IPS-20b (cell line): ENCODE results near the gene KAT14.
"Not testable (repeated sequence)": the region's sequence is repeated elsewhere in the genome, so short reads cannot be mapped to it uniquely, and the experiment has no call there.

Experiments
- H3K27ac ChIP-seq: one replicate; pipeline ENCODE4 v1.5.1; 2013; ENCODE audit warnings: low read length
- H3K27me3 ChIP-seq: 2 replicates; pipeline ENCODE4 v1.6.1; 2013; ENCODE audit warnings: mild to moderate bottlenecking, low read length, inconsistent platforms; ENCODE audit not compliant: insufficient read depth
- H3K36me3 ChIP-seq: 2 replicates; pipeline ENCODE4 v1.6.1; 2013; ENCODE audit warnings: low read depth, mild to moderate bottlenecking, inconsistent platforms, low read length, moderate library complexity; ENCODE audit not compliant: insufficient read depth
- H3K4me1 ChIP-seq: 2 replicates; pipeline ENCODE4 v1.6.1; 2013; ENCODE audit warnings: mild to moderate bottlenecking, control low read depth, inconsistent platforms, low read length, moderate library complexity; ENCODE audit not compliant: insufficient read depth
- H3K4me3 ChIP-seq: 2 replicates; pipeline ENCODE4 v1.5.1; 2013; ENCODE audit warnings: mild to moderate bottlenecking, low read length, inconsistent platforms
- H3K9ac ChIP-seq: 2 replicates; pipeline ENCODE4 v1.6.1; 2013; ENCODE audit warnings: low read depth, mild to moderate bottlenecking, inconsistent platforms, low read length, moderate library complexity
- H3K9me3 ChIP-seq: 2 replicates; pipeline ENCODE4 v1.6.1; 2013; ENCODE audit warnings: mild to moderate bottlenecking, low read depth, low read length, inconsistent platforms; ENCODE audit not compliant: insufficient read depth

The KAT14 gene

DNA sequence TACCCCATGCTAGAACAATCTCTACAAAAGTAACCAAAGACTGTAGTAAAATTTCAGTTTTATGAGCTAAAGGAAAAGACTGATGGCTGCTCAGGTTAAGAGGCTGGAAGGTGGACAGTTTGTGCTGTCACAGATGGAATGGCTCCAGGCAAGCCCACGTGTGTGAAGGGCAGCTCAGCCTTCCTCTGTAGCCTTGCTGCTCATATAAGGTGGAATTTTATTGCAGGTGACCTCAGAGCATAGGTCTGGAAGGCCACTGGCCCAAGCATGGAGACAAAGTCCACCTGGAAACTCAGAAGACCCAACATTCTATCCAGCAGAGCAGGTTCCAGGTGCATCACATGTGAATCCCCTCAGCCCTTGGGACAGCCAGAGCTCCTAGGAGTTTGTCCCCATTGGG is 53.6 kb downstream of the KAT14 start:
- Histone ChIP-seq H3K4me3 (no peak overlapping the region), H3K9ac (no peak overlapping the region), H3K27me3 (no peaks in the 10 kb centered on the region), H3K9me3 (no peaks in the 10 kb centered on the region), H3K36me3 (peaks cover 28% of the 10 kb centered on the region), H3K27ac (no peak overlapping the region), H3K4me1 (no peaks in the 10 kb centered on the region)

DNA sequence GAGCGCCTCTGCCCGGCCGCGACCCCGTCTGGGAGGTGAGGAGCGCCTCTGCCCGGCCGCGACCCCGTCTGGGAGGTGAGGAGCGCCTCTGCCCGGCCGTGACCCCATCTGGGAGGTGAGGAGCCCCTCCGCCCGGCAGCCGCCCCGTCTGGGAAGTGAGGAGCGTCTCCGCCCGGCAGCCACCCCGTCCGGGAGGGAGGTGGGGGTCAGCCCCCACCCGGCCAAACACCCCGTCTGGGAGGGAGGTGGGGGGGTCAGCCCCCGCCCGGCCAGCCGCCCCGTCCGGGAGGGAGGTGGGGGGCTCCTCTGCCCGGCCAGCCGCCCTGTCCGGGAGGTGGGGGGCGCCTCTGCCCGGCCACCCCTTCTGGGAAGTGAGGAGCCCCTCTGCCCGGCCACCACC is 56.8 kb downstream of the KAT14 start:
- not testable (repeated sequence) for H3K9me3 ChIP-seq, H3K4me3 ChIP-seq, H3K27ac ChIP-seq, H3K27me3 ChIP-seq, H3K36me3 ChIP-seq, H3K4me1 ChIP-seq, H3K9ac ChIP-seq

DNA sequence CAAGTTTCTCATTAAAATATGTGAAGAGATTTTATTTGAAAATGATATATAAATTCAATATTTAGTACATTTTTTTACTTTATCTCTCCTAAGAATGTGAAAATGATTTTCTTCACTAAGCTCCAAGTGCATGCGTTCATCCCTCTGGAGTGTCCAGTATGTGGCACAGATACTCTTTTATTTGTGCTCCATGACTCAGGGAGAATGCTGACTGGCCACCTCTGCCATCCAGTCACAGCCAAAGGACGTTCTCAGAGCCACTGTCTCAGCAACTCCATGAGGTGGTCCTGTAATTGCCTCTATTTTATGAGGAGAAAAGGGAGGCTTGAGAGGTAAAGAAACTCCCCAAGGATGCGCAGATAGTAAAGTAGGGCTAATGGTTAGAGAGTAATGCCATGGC is 58.3 kb downstream of the KAT14 start:
- H3K4me3 ChIP-seq = no peak overlapping the region
- H3K27ac ChIP-seq = no peak overlapping the region
- no peaks in the 10 kb centered on the region for H3K9me3 ChIP-seq
- no peaks in the 10 kb centered on the region for H3K4me1 ChIP-seq
- H3K36me3 ChIP-seq = no peaks in the 10 kb centered on the region
- H3K9ac ChIP-seq = no peak overlapping the region
- no peaks in the 10 kb centered on the region for H3K27me3 ChIP-seq

DNA sequence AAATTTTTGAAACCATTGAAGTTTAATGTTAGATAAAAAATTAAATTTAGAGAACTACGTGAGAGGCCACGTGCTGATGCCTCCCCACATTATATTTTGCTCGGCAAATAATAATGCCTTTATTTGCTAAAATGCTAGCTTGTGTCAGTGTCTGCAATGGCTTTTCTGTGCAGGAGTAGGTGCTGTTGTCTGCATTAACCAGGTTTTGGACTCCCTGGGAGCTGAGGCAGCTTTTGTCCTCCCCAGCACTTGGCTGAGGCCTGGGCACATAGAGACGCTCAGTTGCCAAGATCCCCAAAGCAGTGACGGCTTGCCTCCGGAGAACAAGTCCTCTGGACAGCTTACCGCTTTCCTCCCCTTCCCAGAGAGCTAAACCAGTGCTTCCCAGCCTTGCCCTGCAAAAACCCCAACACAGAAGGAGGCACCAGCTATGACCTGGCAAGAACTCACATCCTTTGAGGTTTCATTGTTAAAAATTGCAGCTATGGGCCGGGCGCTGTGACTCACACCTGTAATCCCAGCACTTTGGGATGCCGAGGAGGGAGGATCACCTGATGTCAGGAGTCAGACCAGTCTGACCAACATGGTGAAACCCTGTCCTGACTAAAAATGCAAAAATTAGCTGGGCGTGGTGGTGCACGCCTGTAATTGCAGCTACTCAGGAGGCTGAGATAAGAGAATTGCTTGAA is 59.9 kb downstream of the KAT14 start:
- Histone ChIP-seq H3K36me3 (no peaks in the 10 kb centered on the region), H3K9me3 (peaks cover 13% of the 10 kb centered on the region), H3K4me1 (no peaks in the 10 kb centered on the region), H3K27ac (no peak overlapping the region), H3K27me3 (no peaks in the 10 kb centered on the region), H3K9ac (no peak overlapping the region), H3K4me3 (no peak overlapping the region)

DNA sequence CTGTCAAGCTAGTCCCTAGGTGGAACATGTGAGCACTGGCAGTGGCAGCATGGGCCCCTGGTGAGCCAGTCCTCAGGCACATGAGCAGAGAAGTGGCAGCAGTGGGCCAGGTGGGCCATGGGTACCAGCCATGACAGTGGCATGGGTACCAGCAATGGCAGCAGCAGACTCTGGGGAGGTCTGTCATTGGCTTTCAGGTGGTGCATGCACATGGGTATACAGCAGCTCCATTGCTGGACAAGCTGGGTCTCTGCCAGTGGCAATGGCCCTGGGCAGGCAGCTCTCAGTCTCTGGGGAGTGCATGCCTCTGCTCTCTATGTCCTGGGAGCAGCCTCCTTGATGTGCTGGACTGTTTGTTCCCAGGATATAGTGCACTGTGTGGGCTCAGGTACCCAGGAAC is 65.3 kb downstream of the KAT14 start:
- Histone ChIP-seq H3K4me1 (0 out of 2 replicates have a peak, but pooled peaks cover 4% of the 10 kb centered on the region), H3K27me3 (no peaks in the 10 kb centered on the region), H3K4me3 (no peak overlapping the region), H3K9ac (no peak overlapping the region), H3K27ac (no peak overlapping the region), H3K9me3 (peaks cover 14% of the 10 kb centered on the region), H3K36me3 (no peaks in the 10 kb centered on the region)

DNA sequence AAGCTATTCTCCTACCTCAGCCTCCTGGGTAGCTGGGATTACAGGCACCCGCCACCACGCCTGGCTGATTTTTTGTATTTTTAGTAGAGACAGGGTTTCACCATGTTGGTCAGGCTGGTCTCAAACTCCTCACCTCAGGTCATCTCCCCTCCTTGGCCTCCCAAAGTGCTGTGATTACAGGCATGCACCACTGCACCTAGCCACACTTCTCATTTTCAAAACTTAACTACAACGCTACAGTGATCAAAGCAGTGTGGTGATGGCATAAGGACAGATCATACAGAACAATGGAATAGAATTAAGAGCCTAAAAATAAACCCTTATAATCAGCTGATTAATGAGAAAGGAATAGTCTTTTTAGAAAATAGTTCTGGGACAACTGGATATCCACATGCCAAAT is 66.0 kb downstream of the KAT14 start:
- H3K27me3 ChIP-seq, H3K27ac ChIP-seq, H3K4me1 ChIP-seq, H3K36me3 ChIP-seq, H3K9ac ChIP-seq, H3K4me3 ChIP-seq: not testable (repeated sequence)
- peaks cover 14% of the 10 kb centered on the region for H3K9me3 ChIP-seq

DNA sequence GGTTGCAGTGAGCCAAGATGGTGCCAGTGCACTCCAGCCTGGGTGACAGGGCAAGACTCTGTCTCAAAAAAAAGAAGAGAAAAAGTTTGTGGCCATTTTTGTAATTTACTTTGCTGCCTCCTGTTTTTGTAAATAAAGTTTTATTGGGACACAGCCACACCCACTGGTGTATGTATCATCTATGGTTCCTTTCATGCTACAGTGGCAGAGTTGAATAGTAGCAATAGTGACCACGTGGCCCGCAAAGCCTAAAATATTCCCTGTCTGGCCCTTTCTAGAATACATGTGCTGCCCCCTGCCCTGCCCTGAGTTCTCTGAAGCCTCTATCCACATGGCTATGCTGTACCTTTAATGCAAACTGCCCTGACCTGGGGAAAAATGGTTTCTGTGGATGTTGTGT is 75.3 kb downstream of the KAT14 start:
- Histone ChIP-seq H3K36me3 (no peaks in the 10 kb centered on the region), H3K4me3 (no peak overlapping the region), H3K9ac (no peak overlapping the region), H3K27me3 (no peaks in the 10 kb centered on the region), H3K27ac (no peak overlapping the region), H3K4me1 (no peaks in the 10 kb centered on the region), H3K9me3 (no peaks in the 10 kb centered on the region)

DNA sequence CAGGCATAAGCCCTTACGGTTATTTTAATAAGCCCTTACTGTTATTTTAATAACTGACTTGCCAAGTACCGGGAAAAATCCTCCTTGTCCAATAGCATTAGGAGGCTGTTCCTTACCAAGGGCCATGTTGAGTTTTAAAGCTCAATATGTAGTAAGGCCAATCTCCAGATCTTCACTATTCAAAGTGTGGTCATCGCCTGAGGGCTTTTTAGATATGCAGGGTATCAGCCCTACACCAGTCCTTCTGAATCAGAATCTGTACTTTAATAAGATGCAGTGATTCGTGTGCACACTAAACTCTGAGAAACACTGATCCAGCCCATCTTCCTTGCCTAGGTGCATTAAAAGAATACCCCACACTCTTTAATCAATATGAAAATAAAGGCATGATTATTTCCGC is 77.9 kb downstream of the KAT14 start:
- Histone ChIP-seq H3K27ac (no peak overlapping the region), H3K4me1 (no peaks in the 10 kb centered on the region), H3K9ac (no peak overlapping the region), H3K27me3 (no peaks in the 10 kb centered on the region), H3K9me3 (no peaks in the 10 kb centered on the region), H3K36me3 (no peaks in the 10 kb centered on the region), H3K4me3 (no peak overlapping the region)

DNA sequence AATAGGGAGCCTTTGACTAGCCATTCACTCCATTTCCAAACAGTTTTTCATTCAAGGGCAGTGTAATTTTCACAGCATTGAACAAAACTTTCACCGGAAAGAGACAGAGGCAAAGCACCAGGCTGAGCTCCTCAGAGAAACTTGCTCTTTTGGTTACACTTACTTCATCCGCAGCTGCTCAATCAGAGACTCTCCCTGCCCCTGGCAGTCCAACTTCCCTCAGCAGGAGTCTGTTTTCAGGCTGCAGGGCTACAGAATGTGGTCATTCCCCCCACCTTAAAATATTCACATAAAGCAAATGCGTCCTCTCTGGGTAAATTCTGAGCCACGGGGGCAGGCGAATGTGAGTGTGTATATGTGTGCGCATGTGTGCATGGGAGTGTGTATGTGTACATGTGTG is 80.6 kb downstream of the KAT14 start:
- Histone ChIP-seq H3K9me3 (no peaks in the 10 kb centered on the region), H3K9ac (no peak overlapping the region), H3K4me1 (no peaks in the 10 kb centered on the region), H3K27ac (no peak overlapping the region), H3K36me3 (no peaks in the 10 kb centered on the region), H3K27me3 (no peaks in the 10 kb centered on the region), H3K4me3 (no peak overlapping the region)

DNA sequence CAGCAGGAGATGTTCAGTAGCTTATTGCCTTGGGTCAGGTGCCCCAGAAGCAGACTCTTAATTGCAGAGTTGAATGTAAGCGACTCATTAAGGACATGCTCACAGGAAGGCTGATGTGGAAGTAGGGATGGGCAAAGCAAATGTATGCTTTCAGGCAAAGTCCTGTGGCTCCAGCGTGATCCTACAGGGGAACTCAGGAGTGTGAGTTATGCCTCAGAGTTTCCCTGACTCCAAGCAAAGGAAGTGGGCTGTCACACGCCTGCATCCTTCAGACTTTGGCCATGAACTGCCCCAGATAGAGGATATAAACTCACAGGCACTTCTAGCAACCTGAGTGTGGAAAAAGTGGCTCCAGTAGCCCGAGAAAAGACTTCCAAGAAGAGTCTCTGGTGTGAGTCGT is 85.7 kb downstream of the KAT14 start:
- Histone ChIP-seq H3K27me3 (no peaks in the 10 kb centered on the region), H3K36me3 (no peaks in the 10 kb centered on the region), H3K9me3 (no peaks in the 10 kb centered on the region), H3K27ac (no peak overlapping the region), H3K9ac (no peak overlapping the region), H3K4me1 (peaks cover 13% of the 10 kb centered on the region; the same call in 1 of the 2 replicates), H3K4me3 (no peak overlapping the region)

DNA sequence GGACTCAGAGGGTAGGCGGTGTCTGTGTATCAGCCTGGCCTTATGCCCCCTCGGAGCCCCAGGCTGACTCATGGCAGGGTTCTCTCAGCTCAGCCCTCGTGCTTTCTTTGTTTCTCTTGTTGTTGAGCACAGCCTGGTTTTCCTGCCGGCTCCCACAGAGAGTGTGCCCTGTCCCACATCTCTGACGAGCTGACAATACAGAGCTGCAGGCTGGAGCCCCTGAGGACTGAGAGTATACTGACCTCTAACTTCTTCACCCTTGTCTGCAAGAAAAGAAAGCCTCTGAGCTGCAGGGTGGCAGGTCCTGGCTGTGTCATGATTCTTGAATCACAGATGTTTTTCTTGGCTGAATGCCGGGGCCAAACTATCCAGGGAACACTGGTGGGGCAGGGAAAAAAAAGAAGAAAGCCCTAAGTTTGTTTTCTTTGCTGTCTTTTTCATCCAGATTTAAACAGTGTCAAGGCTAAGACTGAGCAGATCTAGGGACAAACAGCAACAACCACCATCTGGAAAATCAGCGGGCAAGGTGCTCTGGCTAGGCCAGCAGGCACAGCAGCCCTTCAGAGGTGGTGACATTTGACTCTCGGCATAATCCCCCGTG is 87.4 kb downstream of the KAT14 start:
- H3K9ac ChIP-seq = peak overlapping the region; percentile 35; the same call in 1 of the 2 replicates
- H3K36me3 ChIP-seq = no peaks in the 10 kb centered on the region
- no peaks in the 10 kb centered on the region for H3K27me3 ChIP-seq

DNA sequence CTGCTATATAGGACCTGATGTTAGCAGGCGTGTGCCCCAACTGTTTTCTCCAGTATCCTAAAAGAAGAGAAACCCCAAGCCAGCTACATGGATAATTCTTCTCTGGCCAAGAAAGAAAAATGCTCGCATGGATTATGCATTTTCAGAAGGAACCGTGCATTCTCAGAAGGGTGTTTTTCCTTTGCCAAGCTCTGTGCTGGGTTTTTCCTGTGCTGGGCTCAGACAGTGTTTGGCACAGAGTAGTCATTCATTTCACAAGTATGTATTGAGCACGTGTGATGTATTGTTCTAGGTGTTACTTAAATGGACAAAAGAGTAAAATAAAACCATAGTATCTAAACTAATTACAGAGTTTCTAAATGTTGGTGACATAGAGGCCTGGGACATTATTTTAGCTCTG is 88.0 kb downstream of the KAT14 start:
- no peaks in the 10 kb centered on the region for H3K36me3 ChIP-seq
- no peak overlapping the region for H3K27ac ChIP-seq
- H3K9ac ChIP-seq = peak overlapping the region; percentile 35; the same call in 1 of the 2 replicates
- H3K4me3 ChIP-seq = no peak overlapping the region
- H3K4me1 ChIP-seq = peaks cover 13% of the 10 kb centered on the region; the same call in 1 of the 2 replicates
- H3K27me3 ChIP-seq = no peaks in the 10 kb centered on the region
- H3K9me3 ChIP-seq = no peaks in the 10 kb centered on the region

More for the DNA sequence above, 87.4 kb downstream of the KAT14 start:
- Histone ChIP-seq H3K4me3 (no peak overlapping the region), H3K9me3 (no peaks in the 10 kb centered on the region), H3K27ac (no peak overlapping the region), H3K4me1 (peaks cover 13% of the 10 kb centered on the region; the same call in 1 of the 2 replicates)
